HG02973 (cell line): Measurements from ENCODE around the gene COPG1.

ENCODE experiments used
- ATAC-seq: cut with Tn5 transposase; IDR thresholded peaks from one replicate; pipeline ENCODE4 v1.9.1; 2021; ENCODE audit warnings: moderate library complexity; ENCODE audit not compliant: unreplicated experiment

Gene COPG1

DNA sequence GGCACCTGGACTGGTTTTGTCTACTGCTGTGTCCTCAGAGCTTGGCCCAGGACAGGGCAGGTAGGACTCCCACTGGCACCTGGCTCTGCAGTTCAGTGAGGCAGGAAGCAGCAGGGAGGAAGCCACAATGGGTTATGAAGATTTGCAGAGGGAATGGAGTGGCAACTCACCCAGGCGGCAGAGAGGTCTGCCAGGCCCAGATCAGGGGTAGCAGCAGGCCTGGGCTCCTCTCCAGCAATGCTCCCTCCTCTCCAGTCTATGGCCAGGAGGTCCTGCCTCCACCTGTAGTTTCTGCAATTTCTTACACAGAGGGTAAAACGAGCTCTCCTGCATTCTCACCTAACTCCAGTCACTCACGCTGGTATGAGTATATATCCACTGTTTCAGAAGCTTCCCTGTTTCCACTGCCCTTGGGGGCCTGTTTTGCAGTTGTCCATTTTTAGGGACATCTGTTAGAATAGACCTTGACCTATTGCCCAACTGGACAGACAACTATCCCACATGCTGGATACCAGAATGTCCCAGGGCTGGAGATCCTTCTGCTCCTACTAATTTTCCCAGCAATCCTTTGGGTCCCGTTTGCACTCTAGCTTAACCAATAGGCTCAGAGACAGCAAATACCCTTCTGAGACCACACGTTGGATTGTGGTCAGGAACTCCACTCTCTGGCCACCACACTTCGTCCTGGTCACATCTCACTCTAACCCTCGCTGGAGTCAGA is 64.4 kb downstream of the COPG1 start:
- no peak for ATAC-seq

DNA sequence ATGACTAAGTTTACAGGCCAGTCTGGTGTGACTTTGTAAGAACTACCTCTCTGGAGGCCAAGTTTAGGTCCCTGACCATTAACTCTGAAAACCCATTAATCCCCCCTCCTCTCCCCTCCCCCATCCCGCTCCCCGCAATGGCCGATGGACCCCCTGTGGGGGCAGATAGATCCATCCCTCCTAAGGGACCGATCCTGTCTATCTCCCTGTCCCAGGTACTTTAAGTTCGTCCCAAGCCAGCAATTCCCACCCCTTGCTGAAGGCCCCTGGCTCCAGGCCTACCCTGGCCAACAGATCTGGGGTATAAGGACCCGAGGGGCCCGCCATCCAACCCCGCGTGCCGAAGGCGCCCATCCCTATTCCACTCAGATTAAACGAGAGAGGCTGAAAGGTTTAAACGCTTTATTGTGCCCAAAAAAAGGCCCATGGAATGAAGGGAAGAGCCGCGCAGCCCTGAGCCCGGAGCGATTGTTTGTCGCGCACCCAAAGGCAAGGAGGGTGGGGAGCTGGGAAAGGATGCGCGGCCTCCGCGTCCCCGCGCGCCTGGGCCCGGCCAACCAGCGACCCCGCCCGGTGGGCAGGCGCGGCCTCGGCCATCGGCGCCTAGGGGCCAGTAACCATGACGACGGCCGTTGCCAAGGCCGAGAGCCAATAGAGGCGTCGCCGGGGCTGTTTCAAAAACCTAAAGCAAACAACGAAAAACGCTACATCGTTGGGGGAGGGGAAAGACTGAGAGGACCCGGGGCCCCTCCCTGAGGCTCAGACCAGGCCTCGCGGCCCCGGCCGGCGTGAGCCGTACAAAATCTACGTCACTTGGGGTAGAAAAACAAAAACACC is 65.2 kb downstream of the COPG1 start:
- ATAC-seq, result no peak

DNA sequence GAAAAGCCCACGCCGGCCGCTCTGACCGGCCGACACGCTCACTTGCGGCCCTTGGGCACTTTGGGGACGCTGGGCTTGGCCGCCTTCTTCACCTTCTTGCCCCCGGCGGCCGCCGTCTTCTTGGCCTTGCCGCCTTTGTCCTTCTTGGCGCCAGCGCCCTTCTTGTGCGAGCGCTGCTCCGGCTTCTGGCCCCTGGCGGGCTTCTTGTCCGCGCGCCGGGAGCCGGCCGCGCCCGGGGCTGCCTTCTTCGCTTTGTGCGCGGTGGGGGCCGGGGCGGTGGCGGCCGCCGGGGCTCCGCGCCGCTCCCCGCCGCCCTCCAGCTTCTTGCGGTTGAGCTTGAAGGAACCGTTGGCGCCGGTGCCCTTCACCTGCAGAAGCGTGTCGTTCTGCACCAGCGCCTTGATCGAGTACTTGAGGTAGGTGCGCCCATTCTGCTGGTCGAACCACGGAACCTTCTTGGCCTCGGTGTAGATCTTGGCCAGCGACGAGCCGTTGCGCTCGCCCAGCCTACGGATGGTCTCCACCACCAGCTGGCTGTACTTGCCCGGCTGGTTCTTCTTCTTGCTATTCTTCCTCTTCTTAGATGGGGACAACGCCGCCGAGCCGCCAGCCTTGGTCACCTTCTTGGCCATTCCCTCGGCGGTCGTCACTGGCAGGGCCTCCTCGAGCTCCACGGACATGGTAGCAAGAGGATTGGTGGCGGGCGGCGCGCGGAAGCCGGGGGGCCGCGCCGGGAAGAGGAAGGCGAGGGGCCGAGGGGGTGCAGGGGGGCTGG is 66.0 kb downstream of the COPG1 start:
- no peak for ATAC-seq

DNA sequence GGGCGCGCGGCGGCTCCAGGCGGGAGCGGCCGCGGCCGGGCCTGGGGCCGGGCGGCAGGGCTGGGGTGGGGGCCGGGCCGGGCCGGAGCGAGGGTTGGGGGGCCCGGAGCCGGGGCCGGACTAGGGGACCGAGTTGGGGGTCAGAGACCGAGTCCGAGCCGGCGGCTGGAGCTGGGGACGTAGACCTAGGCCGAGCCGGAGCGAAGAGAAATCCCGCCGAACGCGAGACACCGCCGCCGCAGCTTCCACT is 66.5 kb downstream of the COPG1 start:
- ATAC-seq, result no peak

DNA sequence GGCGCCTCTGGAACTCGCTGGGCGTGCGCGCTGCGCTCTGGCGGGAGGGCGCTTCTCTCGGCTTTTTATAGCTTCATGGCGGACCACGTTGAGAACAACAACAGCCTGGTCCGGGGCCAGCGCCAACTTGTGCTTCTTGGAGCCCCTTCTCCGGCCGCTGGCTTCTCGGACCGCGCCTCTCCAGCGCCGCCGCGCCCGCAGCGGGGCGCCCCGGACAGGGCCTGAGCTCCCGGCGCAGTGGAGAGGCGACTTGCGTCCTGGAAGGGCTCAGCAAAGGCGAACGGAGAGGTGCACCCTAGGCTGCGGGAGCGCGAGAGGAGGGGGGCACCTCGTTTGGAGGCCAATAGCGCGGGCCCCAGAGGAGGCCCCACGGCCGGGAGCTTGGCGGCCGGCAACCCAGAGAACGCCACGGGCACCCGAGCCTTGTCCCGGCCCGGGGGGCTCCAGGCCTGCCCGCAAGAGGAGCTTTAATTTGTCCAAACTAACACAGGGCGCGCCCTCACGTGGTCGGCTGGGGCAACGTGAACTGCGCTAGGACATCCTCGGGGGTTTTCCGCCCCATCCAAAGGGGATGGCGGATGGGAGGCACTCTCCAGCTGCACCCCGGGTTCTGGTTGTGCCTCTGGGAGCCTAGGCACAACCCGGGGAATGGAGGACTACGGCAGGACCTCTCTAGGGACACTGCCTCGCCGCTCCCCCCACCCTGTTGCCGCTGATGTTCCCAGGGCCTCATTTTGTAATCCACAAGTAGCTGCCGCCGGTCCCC is 67.0 kb downstream of the COPG1 start:
- ATAC-seq, result no peak

DNA sequence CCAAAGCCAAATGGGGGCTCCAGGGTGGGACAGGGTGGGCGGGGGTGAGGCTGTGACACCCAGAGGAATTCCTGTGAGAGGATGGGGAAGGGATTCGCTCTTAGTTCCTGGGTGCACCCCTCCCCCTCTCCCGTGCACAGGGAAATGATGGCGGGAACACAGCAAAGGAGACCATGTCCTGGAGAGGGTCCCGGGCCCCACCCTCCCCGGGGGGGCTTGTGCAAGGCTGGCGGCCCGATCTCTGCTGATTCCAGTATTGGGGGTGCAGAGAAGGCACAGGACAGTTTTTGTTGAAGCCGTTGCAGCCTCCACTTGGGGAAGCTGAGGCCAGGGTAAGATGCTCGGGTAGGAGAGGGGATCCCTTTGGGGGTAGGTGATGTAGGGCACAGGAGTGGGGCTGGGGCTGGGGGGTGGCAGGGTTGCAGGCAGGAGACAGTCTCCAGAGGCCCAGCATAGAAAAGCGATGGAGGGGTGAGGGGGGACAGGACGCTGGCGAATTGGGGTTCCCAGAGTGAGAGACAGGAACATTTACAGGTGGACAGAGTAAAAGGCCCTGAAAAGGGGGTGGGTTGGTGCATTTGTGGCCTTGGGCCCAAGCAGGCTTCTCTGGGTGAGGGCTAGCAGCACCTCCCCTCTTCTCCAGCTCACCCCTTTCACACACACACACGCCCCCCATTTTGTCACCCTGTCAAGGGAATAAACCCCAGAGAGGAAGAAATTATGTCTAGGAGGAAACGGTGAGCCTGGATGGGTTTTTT is 67.8 kb downstream of the COPG1 start:
- ATAC-seq, result no peak

DNA sequence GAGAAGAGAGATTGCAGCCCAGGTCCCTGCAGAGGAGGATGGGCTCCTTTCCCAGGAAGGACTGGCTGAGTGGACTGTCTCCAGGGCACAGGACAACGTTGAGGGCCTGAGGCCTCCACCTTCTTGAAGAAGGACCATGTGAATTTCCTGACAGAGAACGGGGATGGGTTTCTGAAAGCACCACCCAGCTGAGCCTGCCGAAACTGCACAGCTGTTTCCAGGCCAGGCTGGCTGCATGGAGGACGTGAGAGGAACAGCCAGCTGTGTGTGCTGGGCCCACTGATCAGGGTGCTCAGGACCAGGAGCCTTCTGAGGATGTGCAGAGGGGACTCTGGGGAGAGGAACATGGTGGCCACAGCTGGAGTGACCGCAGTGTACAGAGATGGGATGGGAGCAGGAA is 68.4 kb downstream of the COPG1 start:
- ATAC-seq, result no peak

DNA sequence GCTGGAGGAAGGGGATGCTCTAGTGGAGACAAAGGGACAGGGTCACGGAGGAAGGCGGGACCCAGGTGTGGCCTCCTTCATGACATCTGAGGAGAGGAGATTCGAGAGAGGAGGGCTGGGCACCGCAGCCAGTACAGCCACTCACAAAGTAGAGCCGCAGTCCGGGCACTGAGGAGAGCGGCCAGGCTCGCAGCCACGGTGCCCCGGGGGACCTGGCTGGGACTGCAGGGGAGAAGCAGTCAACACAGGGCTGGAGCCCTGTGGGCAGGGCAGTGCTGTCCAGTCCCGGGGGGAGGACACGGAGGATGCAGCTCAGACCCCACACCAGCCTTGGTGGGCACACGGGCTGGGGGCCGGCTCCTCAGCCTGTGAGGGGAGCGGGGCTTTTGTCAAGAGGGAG is 69.5 kb downstream of the COPG1 start:
- ATAC-seq, result no peak

DNA sequence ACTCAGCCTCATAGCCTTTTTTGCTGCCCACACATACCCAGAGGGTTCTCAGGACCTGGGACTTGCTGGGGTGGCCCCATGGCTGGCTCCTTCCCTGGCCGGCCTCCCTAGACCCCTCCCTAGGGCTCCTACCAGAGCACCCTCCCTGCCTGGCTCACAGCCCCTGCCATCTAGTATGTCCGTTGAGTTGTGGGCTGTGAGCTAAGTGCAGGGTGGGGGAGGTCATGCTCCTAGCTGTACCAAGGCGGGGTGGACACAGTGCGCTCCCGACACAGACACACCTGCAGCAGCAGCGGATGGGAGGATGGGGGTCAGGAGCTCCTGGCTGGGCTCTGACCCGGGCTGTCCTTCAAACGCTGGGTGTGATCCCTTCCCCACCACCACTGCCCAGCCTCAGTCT is 70.9 kb downstream of the COPG1 start:
- no peak for ATAC-seq

DNA sequence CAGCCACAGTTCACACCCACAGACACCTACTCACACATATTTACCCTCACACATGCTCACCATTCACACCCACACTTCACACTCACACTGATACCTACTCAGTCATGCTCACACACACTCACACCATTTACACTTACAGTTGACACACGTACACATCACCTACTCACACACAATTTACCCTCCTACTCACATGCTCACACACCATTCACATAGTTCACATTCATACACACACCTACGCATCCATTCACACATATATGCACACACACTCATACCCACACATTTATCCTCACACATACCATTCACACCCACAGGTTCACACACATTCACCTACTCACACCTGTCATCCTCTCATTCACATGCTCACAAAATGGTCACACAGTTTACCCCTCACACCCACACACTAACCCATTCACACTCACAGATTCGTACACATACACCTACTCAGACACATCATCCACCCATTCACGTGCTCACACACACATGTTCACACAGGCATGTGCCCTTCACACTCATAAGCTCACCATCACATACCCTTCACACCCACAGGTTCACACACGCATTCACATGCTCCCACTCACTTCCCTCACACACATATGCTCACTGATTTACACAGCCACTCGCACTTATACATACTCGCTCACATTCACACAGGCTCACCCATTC is 71.5 kb downstream of the COPG1 start:
- no peak for ATAC-seq

DNA sequence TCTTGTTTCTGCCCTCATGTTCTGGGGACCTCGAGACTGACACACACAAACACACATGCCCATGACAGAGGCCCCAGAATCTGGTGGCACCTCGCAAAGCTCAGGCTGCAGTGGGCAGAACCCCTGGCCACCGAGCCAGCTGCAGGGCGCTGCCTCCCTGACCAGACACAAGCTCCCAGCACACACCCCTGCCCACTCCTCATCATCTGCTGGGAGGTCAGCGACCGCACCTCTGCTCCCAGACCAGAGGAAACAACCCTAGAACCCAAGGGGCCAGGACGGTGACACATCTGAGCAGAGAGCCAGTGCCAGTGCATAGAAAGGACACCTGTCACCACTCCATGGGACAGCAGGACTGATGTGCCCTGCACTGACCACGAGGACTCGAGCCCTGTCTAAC is 72.5 kb downstream of the COPG1 start:
- no peak for ATAC-seq

DNA sequence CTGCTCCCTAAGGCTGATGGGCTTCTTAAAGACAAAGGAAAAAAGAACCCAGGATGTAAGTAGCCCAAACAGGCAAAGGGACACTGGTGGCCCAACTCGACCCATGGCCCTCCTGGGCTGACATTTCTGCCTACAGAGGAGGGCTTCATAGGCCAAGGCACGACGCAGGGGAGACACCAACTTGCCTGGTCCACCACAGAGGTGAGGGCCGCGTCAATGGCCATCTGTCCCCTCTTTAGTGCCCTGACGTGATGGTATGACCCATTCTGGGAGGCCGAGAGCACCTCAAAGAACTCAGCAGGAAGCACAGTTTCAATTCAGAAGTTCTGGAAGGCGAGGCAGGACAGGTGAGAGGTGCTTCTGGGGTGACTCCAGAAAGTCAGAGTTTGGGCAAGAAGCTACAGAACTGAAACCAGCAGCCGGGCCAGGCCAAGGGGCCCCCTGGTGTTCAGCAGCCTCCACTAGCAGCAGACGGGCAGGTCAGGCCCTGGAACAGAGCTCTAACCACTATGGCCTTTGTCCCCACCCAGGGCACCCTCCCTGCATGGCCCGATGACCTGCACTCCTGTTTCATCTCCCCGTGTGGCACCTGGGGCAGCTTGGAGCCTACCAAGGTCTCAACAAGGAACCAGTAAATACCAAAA is 74.4 kb downstream of the COPG1 start:
- no peak for ATAC-seq

DNA sequence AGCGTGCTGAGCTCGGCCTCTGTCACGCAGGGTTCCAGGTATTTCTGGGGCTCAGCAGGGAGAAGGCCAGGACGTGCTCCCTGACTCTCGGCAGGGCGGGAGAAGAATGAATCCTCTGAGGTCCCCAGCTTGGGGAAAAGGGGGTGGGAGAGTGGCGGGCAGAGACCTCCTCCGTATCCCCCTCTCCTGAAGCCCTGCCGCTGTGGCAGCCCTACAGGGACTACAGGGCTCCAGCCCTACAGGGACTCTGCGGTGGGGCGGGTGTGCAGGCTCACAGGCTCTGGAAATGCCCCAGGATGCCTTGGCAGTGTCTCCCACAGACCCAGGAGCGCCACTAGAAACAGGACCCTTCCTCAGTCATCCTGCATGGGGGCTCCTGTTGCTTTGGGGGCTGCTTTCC is 75.4 kb downstream of the COPG1 start:
- ATAC-seq, result no peak

DNA sequence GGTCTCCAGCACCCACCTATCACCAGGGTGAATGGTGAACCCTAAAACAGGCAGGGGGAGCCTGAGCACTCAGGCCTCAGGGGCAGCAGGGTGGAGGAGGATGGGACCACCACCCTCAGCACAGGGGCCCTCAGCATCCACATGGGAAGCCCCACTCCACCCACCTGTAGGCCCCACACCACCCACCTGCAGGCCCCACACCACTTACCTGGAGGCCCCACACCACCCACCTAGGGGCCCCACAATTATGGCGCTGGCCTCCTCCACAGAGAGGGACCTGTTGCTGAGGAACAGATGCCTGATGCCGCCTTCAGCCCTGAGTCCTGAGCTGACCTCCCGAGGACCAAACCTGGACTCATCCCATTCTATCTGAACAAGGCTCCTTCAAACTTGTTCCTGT is 76.0 kb downstream of the COPG1 start:
- ATAC-seq, result no peak

DNA sequence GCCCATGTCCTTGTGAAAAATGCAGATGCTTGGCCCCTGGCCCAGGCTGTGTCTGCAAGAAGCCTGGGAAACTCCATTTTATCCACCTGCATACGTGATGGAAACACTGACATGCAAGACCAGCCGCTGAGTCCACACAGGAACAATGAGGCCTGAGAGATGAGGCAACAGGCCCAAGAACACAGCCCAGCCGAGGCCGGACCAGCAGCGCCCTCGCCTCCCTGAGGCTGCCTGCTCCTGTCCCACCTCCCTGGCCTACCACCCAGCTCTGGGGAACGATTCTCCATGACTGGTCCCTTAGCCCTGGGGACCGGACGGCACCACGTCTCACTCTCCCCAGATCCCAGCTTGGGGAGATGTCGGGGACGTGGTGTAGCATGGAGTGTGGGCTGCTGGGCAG is 76.7 kb downstream of the COPG1 start:
- ATAC-seq, result no peak

DNA sequence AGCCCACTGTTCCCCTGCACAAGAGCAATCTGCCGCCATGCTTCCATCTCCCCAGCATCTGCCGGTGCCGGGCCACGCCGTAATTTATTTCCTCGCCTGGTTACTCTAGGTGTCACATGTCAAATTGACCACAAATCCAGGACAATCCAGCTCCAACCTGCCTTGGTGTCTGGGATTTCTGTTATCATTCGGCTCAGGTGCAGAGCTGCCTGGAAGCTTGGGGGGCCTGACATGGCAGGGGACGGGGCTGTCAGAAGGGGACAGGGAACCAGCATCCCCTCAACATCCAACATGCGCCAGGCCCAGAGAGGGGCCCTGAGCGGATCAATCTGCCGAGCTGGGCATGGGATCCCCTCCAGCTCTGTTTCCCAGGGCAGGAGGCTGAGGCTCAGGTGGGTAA is 77.2 kb downstream of the COPG1 start:
- no peak for ATAC-seq
